ENCODE data around the gene UTP18. TPM values are rescaled to one million over a fixed set of nuclear protein-coding genes. Genes with fewer than 3 reads are reported as not detected.
"Not testable (repeated sequence)": the region's sequence is repeated elsewhere in the genome, so short reads cannot be mapped to it uniquely, and the experiment has no call there.

The UTP18 gene
- polyA plus RNA-seq, 3 donors from 2014 or later: 28.1 to 44.5 (median 35.9) TPM

DNA sequence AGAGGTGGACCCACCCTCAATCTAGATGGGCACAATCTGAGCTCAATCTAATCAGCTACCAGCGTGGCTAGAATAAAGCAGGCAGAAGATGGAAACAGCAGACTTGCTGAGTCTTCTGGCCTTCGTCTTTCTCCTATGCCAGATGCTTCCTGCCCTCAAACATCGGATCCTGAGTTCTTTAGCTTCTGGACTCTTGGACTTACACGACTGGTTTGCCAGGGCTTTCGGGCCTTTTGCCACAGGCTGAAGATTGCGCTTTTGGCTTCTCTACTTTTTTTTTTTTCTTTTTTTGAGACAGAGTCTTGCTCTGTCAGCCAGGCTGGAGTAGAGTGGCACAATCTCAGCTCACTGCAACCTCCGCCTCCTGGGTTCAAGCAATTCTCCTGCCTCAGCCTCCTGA is 65.1 kb downstream of the UTP18 start:
- H3K36me3 Mint-ChIP-seq: no peaks in the 10 kb centered on the region
- no peak for DNase-seq
- no peaks in the 10 kb centered on the region for H3K4me1 Mint-ChIP-seq
- no peak overlapping the region for H3K4me3 Mint-ChIP-seq
- H3K27ac Mint-ChIP-seq: no peak overlapping the region
- peaks cover 3 to 11% (median 6%) of the 10 kb centered on the region in 3 donors for H3K27me3 Mint-ChIP-seq (ENCODE audit: low read depth in 3 of 3)
- peaks cover 0 to 2% (median 0%) of the 10 kb centered on the region in 6 donors for H3K9me3 Mint-ChIP-seq

GRCh38 chr17:51330861-51331503 is 70.6 kb downstream of the UTP18 start:
- not testable (repeated sequence) for DNase-seq, H3K4me3 Mint-ChIP-seq, H3K9me3 Mint-ChIP-seq, H3K36me3 Mint-ChIP-seq, H3K4me1 Mint-ChIP-seq, H3K27ac Mint-ChIP-seq
- peaks cover 5 to 15% (median 7%) of the 10 kb centered on the region in 3 donors for H3K27me3 Mint-ChIP-seq (ENCODE audit: low read depth in 3 of 3)

DNA sequence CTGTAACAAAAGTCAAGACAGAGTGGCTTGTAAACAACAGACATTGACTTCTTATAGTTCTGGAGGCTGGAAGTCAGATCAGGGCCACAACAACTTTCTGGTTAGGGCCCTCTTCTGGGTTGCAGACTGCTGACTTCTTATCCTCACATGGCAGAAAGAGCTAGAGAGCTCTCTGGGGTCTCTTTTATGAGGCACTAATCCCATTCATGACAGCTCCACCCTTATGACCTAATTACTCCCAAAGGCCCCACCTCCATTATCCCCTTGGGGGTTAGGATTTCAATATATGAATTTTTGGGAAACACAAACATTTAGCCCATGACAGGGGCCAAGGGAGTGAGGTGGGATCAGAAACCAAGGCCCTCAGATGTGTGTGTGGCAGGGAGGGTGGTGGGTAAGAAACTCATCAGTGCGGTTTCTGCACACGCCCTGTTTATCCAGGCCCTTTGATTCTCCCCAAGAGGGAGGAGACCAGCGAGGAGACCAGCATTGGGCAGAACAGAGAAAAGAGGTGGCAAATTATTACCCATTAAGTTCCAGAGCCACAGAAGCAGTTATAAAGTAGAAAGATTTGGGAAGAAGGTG is 74.8 kb downstream of the UTP18 start:
- Mint-ChIP-seq H3K9me3 (no peaks in the 10 kb centered on the region), H3K27me3 (ENCODE audit: low read depth in 3 of 3) (peaks cover 2 to 9% (median 3%) of the 10 kb centered on the region in 3 donors), H3K27ac (no peak overlapping the region), H3K36me3 (no peaks in the 10 kb centered on the region), H3K4me1 (no peaks in the 10 kb centered on the region), H3K4me3 (no peak overlapping the region)
- no peak for DNase-seq

DNA sequence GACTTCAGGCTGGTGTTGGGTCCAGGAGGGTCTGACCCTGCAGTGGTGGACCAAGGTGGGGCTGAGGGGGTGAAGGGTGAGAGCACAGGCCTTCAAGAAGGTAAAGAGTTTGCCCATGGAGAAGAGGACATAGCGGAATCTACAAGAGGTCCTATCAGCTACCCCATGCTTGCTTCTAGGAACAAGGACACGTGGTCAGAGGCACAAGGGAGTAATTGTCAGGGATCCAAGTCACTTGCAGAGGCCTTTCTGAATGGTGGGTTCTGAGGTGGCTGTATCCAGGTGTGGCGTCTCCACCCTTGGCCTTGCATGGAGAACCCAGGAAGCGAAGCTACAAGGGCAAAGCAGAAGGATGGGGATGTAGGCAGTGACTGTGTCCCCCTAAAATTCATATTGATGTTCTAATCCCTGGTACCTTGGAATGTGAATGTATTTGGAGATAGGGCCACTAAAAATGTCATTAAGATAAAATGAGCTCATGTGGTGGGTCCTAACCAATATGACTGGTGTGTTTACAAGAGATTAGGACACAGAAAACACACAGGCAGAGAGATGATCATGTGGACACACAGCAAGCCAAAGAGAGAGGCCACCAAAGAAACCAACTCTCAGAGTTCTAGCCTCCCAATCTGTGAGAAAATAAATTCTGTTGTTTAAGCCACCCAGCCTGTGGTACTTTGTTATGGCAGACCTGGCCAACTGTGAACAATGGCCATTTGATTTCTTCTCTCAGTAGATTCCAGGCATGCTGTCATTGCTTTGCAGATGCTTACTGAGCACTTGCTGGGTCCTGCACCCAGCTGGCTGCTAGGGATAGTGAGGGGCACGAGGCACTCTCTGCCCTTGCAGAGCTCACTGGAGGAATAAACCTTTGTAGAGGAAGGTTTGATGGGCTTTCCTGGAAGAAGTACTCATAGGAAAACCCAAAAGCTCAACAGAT is 75.8 kb downstream of the UTP18 start:
- H3K4me3 Mint-ChIP-seq: no peak overlapping the region
- H3K4me1 Mint-ChIP-seq: no peaks in the 10 kb centered on the region
- peaks cover 2 to 10% (median 3%) of the 10 kb centered on the region in 3 donors for H3K27me3 Mint-ChIP-seq (ENCODE audit: low read depth in 3 of 3)
- H3K9me3 Mint-ChIP-seq: no peaks in the 10 kb centered on the region
- no peak overlapping the region for H3K27ac Mint-ChIP-seq
- H3K36me3 Mint-ChIP-seq: no peaks in the 10 kb centered on the region
- no peak for DNase-seq

- no peaks in the 10 kb centered on the region for H3K9me3 Mint-ChIP-seq
- H3K27ac Mint-ChIP-seq: no peak overlapping the region
Measured at GRCh38 chr17:51341457-51341856, 81.1 kb downstream of the UTP18 start.

GRCh38 chr17:51342257-51342656 is 81.9 kb downstream of the UTP18 start:
- Mint-ChIP-seq H3K4me3 (no peak overlapping the region), H3K9me3 (no peaks in the 10 kb centered on the region), H3K27me3 (ENCODE audit: low read depth in 3 of 3) (peaks cover 2 to 5% (median 4%) of the 10 kb centered on the region in 3 donors), H3K36me3 (no peaks in the 10 kb centered on the region), H3K4me1 (no peaks in the 10 kb centered on the region), H3K27ac (no peak overlapping the region)
- no peak for DNase-seq

More at GRCh38 chr17:51341457-51341856, 81.1 kb downstream of the UTP18 start:
- no peaks in the 10 kb centered on the region for H3K4me1 Mint-ChIP-seq
- H3K36me3 Mint-ChIP-seq: no peaks in the 10 kb centered on the region
- H3K4me3 Mint-ChIP-seq: no peak overlapping the region
- DNase-seq: no peak
- peaks cover 2 to 5% (median 4%) of the 10 kb centered on the region in 3 donors for H3K27me3 Mint-ChIP-seq (ENCODE audit: low read depth in 3 of 3)

DNA sequence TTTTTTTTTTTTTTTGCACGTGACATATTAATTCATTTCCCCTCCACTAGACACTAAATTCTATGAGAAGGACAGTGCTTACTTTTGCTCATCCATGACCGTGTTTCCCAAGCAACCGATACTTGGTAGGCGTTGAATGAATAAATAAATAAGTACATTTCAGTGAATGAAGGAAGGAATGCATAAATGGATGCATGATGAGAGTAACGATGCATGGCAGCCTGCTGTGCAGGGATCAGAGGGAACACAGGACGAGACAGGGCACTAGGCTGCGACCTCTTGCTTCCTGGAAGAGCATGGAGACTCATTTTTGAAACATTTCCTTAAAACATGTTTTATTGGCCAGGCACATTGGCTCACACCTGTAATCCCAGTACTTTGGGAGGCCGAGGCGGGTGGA is 84.2 kb downstream of the UTP18 start:
- no peaks in the 10 kb centered on the region for H3K36me3 Mint-ChIP-seq
- H3K4me3 Mint-ChIP-seq: no peak overlapping the region
- no peaks in the 10 kb centered on the region for H3K4me1 Mint-ChIP-seq
- DNase-seq: no peak
- H3K27ac Mint-ChIP-seq: no peak overlapping the region
- no peaks in the 10 kb centered on the region for H3K9me3 Mint-ChIP-seq
- H3K27me3 Mint-ChIP-seq (ENCODE audit: low read depth in 3 of 3): peaks cover 2 to 9% (median 5%) of the 10 kb centered on the region in 3 donors

GRCh38 chr17:51346218-51346982 is 86.1 kb downstream of the UTP18 start:
- Mint-ChIP-seq H3K36me3 (no peaks in the 10 kb centered on the region), H3K4me1 (no peaks in the 10 kb centered on the region), H3K27me3 (ENCODE audit: low read depth in 3 of 3) (peaks cover 2 to 11% (median 5%) of the 10 kb centered on the region in 3 donors), H3K9me3 (no peaks in the 10 kb centered on the region), H3K4me3 (no peak overlapping the region), H3K27ac (no peak overlapping the region)
- no peak for DNase-seq

Other genes with a start within 250 kb of the UTP18 start
- 1 to 10 TPM; 1.4 to 7.3 (median 4.3) TPM for gene SPAG9, start 139.7 kb upstream of the UTP18 start, polyA plus RNA-seq
- 10 to 100 TPM; 62.8 to 92.8 (median 75.9) TPM for gene NME1, start 107.0 kb upstream of the UTP18 start, polyA plus RNA-seq
- 100 to 1,000 TPM; 170 to 272 (median 223) TPM for gene NME2, start 94.1 kb upstream of the UTP18 start, polyA plus RNA-seq
- gene MBTD1, start 497 bp upstream of the UTP18 start, polyA plus RNA-seq: 1 to 10 TPM; 4.0 to 7.6 (median 6.9) TPM